Prostate gland (tissue), 2 donors: ENCODE results near the gene RILPL1.

ENCODE experiments used
- POLR2A ChIP-seq: fragments of 450-650 bp; IDR thresholded peaks from one replicate; pipeline ENCODE4 v1.6.1; 2016; ENCODE audit warnings: antibody characterized with exemption, mild to moderate bottlenecking
- POLR2AphosphoS5 ChIP-seq: sonication (generic); formaldehyde crosslinking; IDR thresholded peaks from one replicate; pipeline ENCODE4 v1.6.1; 2017; ENCODE audit warnings: antibody characterized with exemption
- TF ChIP-seq, protein P1 (sequence below), 4 experiments: fragments of 200-600 bp in 2 of 4; fragments of 450-650 bp in 2 of 4; sonication (generic) in 2 of 4; IDR thresholded peaks; 1 replicate in 3 of 4; 2 replicates in 1 of 4; pipeline ENCODE4 v1.5.1; 2016 to 2019; ENCODE audit warnings: antibody characterized with exemption in 4 of 4, mild to moderate bottlenecking in 2 of 4, moderate library complexity in 2 of 4

- TF ChIP-seq, protein P1, sequence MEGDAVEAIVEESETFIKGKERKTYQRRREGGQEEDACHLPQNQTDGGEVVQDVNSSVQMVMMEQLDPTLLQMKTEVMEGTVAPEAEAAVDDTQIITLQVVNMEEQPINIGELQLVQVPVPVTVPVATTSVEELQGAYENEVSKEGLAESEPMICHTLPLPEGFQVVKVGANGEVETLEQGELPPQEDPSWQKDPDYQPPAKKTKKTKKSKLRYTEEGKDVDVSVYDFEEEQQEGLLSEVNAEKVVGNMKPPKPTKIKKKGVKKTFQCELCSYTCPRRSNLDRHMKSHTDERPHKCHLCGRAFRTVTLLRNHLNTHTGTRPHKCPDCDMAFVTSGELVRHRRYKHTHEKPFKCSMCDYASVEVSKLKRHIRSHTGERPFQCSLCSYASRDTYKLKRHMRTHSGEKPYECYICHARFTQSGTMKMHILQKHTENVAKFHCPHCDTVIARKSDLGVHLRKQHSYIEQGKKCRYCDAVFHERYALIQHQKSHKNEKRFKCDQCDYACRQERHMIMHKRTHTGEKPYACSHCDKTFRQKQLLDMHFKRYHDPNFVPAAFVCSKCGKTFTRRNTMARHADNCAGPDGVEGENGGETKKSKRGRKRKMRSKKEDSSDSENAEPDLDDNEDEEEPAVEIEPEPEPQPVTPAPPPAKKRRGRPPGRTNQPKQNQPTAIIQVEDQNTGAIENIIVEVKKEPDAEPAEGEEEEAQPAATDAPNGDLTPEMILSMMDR (IDR thresholded peaks at IDR 0.05), result no peak
- TF ChIP-seq POLR2A, result no peak
- no peak for TF ChIP-seq POLR2AphosphoS5
Measured at GRCh38 chr12:123446333-123446713, 87.2 kb downstream of the RILPL1 start.
